Subcutaneous abdominal adipose tissue (tissue), 5 donors: ENCODE data around the gene GNPDA1.
A peak's percentile ranks its signal among the peaks of the same experiment; 100 is the strongest.

Experiments
- H3K27ac ChIP-seq: one replicate; pipeline ENCODE4 v1.7.0; 2013; ENCODE audit warnings: low read depth, mild to moderate bottlenecking, inconsistent platforms, low read length, moderate library complexity
- H3K27me3 ChIP-seq, 5 donors: one replicate each; pipeline ENCODE4 v1.7.0; 2013; ENCODE audit warnings: low read length in 5 of 5, inconsistent platforms in 1 of 5; ENCODE audit not compliant: control insufficient read depth in 5 of 5, insufficient read depth in 4 of 5
- H3K36me3 ChIP-seq, 5 donors: one replicate each; pipeline ENCODE4 v1.7.0; 2013; ENCODE audit warnings: low read length in 5 of 5; ENCODE audit not compliant: control insufficient read depth in 5 of 5, insufficient read depth in 5 of 5
- H3K4me1 ChIP-seq, 5 donors: one replicate each; pipeline ENCODE4 v1.7.0; 2013; ENCODE audit warnings: low read length in 5 of 5, mild to moderate bottlenecking in 3 of 5, moderate library complexity in 1 of 5; ENCODE audit not compliant: control insufficient read depth in 5 of 5, insufficient read depth in 5 of 5
- H3K4me3 ChIP-seq, 5 donors: one replicate each; pipeline ENCODE4 v1.7.0; 2013; ENCODE audit warnings: low read length in 5 of 5, low read depth in 1 of 5
- H3K9ac ChIP-seq, 5 donors: one replicate each; pipeline ENCODE4 v1.7.0; 2013; ENCODE audit warnings: low read length in 5 of 5, mild to moderate bottlenecking in 4 of 5, moderate library complexity in 3 of 5
- H3K9me3 ChIP-seq, 5 donors: one replicate each; pipeline ENCODE4 v1.7.0; 2013; ENCODE audit warnings: low read length in 5 of 5; ENCODE audit not compliant: control insufficient read depth in 5 of 5
- donor health status: healthy.
- donor health status: healthy.
- donor health status: healthy.
- donor health status: healthy.
- donor health status: healthy.

The GNPDA1 gene

GRCh38 chr5:142024771-142025304 is 12.0 kb upstream of the GNPDA1 start:
- H3K4me3 ChIP-seq, result peak overlapping the region; percentile 66 to 84 (median 71)
- peak overlapping the region in 4 of 5 donors; percentile 35 to 78 (median 67) for H3K9ac ChIP-seq
- peak overlapping the region; percentile 47 for H3K27ac ChIP-seq
- no peaks in the 10 kb centered on the region for H3K36me3 ChIP-seq
- peaks cover 0 to 3% (median 0%) of the 10 kb centered on the region in 5 donors for H3K9me3 ChIP-seq
- no peaks in the 10 kb centered on the region for H3K27me3 ChIP-seq
- H3K4me1 ChIP-seq, result peaks cover 0 to 12% (median 10%) of the 10 kb centered on the region in 5 donors

GRCh38 chr5:142023836-142024235 is 11.0 kb upstream of the GNPDA1 start:
- Histone ChIP-seq H3K4me3 (no peak overlapping the region), H3K4me1 (peaks cover 0 to 12% (median 10%) of the 10 kb centered on the region in 5 donors), H3K9ac (no peak overlapping the region), H3K27me3 (no peaks in the 10 kb centered on the region), H3K27ac (no peak overlapping the region), H3K9me3 (peaks cover 0 to 3% (median 0%) of the 10 kb centered on the region in 5 donors), H3K36me3 (no peaks in the 10 kb centered on the region)

- H3K9me3 ChIP-seq, result peaks cover 0 to 3% (median 0%) of the 10 kb centered on the region in 5 donors
- no peaks in the 10 kb centered on the region for H3K36me3 ChIP-seq
- H3K4me3 ChIP-seq, result no peak overlapping the region
- H3K27me3 ChIP-seq, result no peaks in the 10 kb centered on the region
- peaks cover 0 to 20% (median 8%) of the 10 kb centered on the region in 5 donors for H3K4me1 ChIP-seq
- no peak overlapping the region for H3K9ac ChIP-seq
- no peak overlapping the region for H3K27ac ChIP-seq
Measured at GRCh38 chr5:142020122-142020659, 7.4 kb upstream of the GNPDA1 start.

GRCh38 chr5:142017832-142018427 is 5.1 kb upstream of the GNPDA1 start:
- H3K36me3 ChIP-seq, result no peaks in the 10 kb centered on the region
- H3K4me3 ChIP-seq, result no peak overlapping the region
- H3K4me1 ChIP-seq, result peaks cover 2 to 31% (median 14%) of the 10 kb centered on the region in 5 donors
- H3K27me3 ChIP-seq, result no peaks in the 10 kb centered on the region
- peaks cover 0 to 3% (median 0%) of the 10 kb centered on the region in 5 donors for H3K9me3 ChIP-seq
- peak overlapping the region in 1 of 5 donors; percentile 17 for H3K9ac ChIP-seq
- H3K27ac ChIP-seq, result no peak overlapping the region

- Histone ChIP-seq H3K4me3 (no peak overlapping the region), H3K27ac (peak overlapping the region; percentile 35), H3K27me3 (no peaks in the 10 kb centered on the region), H3K36me3 (no peaks in the 10 kb centered on the region), H3K9ac (no peak overlapping the region), H3K4me1 (peaks cover 2 to 43% (median 25%) of the 10 kb centered on the region in 5 donors), H3K9me3 (peaks cover 0 to 3% (median 0%) of the 10 kb centered on the region in 5 donors)
Measured at GRCh38 chr5:142016556-142016955, 3.7 kb upstream of the GNPDA1 start.

- Histone ChIP-seq H3K9ac (peak overlapping the region in 1 of 5 donors; percentile 18), H3K4me1 (peaks cover 2 to 45% (median 28%) of the 10 kb centered on the region in 5 donors), H3K36me3 (peaks cover 0 to 2% (median 0%) of the 10 kb centered on the region in 5 donors), H3K9me3 (peaks cover 0 to 3% (median 0%) of the 10 kb centered on the region in 5 donors), H3K27me3 (no peaks in the 10 kb centered on the region), H3K4me3 (no peak overlapping the region), H3K27ac (peak overlapping the region; percentile 57)
Measured at GRCh38 chr5:142015781-142016533, 3.1 kb upstream of the GNPDA1 start.

- no peak overlapping the region for H3K4me3 ChIP-seq
- H3K36me3 ChIP-seq, result peaks cover 0 to 5% (median 0%) of the 10 kb centered on the region in 5 donors
- peaks cover 2 to 45% (median 28%) of the 10 kb centered on the region in 5 donors for H3K4me1 ChIP-seq
- no peaks in the 10 kb centered on the region for H3K9me3 ChIP-seq
- H3K27ac ChIP-seq, result peak overlapping the region; percentile 92
- H3K9ac ChIP-seq, result no peak overlapping the region
- no peaks in the 10 kb centered on the region for H3K27me3 ChIP-seq
Measured at GRCh38 chr5:142014911-142015584, 2.2 kb upstream of the GNPDA1 start.

GRCh38 chr5:142013734-142014521 is 1.1 kb upstream of the GNPDA1 start:
- H3K4me1 ChIP-seq, result peaks cover 2 to 45% (median 28%) of the 10 kb centered on the region in 5 donors
- no peaks in the 10 kb centered on the region for H3K27me3 ChIP-seq
- no peak overlapping the region for H3K4me3 ChIP-seq
- no peak overlapping the region for H3K9ac ChIP-seq
- no peaks in the 10 kb centered on the region for H3K9me3 ChIP-seq
- H3K36me3 ChIP-seq, result peaks cover 0 to 8% (median 2%) of the 10 kb centered on the region in 5 donors
- H3K27ac ChIP-seq, result peak overlapping the region; percentile 92

- Histone ChIP-seq H3K4me1 (peaks cover 2 to 45% (median 28%) of the 10 kb centered on the region in 5 donors), H3K27ac (peak overlapping the region; percentile 74), H3K9me3 (no peaks in the 10 kb centered on the region), H3K27me3 (no peaks in the 10 kb centered on the region), H3K4me3 (peak overlapping the region; percentile 72 to 93 (median 78)), H3K36me3 (peaks cover 0 to 16% (median 6%) of the 10 kb centered on the region in 5 donors), H3K9ac (peak overlapping the region; percentile 80 to 96 (median 91))
Measured at GRCh38 chr5:142012186-142012785, 541 bp downstream of the GNPDA1 start.
